HUES48 (cell line): Measurements from ENCODE around the gene ARNT2.

Experiments
- H3K27ac ChIP-seq: one replicate; pipeline ENCODE4 v1.7.0; 2013; ENCODE audit warnings: low read depth, low read length, inconsistent platforms
- H3K27me3 ChIP-seq: 2 replicates; pipeline ENCODE4 v1.6.1; 2013; ENCODE audit warnings: mild to moderate bottlenecking, low read length; ENCODE audit not compliant: control insufficient read depth, insufficient read depth
- H3K36me3 ChIP-seq: 2 replicates; pipeline ENCODE4 v1.6.1; 2013; ENCODE audit warnings: low read length; ENCODE audit not compliant: control insufficient read depth, insufficient read depth
- H3K4me1 ChIP-seq: 2 replicates; pipeline ENCODE4 v1.6.1; 2013; ENCODE audit warnings: mild to moderate bottlenecking, low read length; ENCODE audit not compliant: control insufficient read depth, insufficient read depth
- H3K4me3 ChIP-seq: 2 replicates; pipeline ENCODE4 v1.5.1; 2013; ENCODE audit warnings: mild to moderate bottlenecking, low read depth, low read length
- H3K9ac ChIP-seq: 2 replicates; pipeline ENCODE4 v1.6.1; 2013; ENCODE audit warnings: mild to moderate bottlenecking, low read depth, low read length, moderate library complexity
- H3K9me3 ChIP-seq: 2 replicates; pipeline ENCODE4 v1.6.1; 2013; ENCODE audit warnings: low read length; ENCODE audit not compliant: control insufficient read depth, insufficient read depth

ARNT2 gene

DNA sequence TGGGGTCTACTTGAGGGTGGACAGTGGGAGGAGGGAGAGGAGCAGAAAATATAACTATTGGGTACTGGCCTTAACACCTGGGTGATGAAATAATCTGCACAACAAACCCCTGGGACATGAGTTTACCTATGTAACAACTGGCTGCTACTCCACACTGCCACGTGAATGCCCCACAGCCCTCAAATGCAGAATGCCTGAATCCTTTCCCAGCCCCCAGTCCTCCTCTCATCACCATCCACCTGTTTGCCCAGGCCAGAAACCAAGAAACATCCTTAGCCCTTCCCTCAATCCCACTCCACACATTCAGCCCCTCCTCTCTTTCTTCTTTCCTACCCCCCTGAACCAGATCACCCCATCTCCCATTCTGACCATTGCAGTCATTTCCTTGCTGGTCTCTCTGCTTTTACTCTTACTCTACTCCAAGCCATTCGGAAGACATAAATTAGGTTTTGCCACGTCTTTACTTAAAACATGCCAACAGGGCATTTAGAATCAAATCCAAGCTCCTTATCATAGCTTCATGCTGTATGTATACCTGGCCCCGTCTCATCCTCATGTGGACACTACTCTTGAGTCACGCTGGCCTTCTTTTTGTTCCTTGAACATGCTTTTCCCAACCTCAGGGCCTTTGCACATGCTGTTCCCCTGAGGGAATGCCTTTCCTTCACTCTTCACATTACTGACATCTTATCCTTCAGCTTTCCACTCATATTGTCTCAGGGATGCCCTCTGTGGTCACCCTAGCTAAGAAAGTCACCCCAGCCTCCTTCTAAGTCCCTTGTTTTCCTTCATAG, 153.5 kb downstream of the ARNT2 start:
- H3K36me3 ChIP-seq = peaks cover 6% of the 10 kb centered on the region
- no peaks in the 10 kb centered on the region for H3K27me3 ChIP-seq
- H3K27ac ChIP-seq = no peak overlapping the region
- H3K9ac ChIP-seq = no peak overlapping the region
- no peak overlapping the region for H3K4me3 ChIP-seq
- no peaks in the 10 kb centered on the region for H3K9me3 ChIP-seq
- H3K4me1 ChIP-seq = no peaks in the 10 kb centered on the region

DNA sequence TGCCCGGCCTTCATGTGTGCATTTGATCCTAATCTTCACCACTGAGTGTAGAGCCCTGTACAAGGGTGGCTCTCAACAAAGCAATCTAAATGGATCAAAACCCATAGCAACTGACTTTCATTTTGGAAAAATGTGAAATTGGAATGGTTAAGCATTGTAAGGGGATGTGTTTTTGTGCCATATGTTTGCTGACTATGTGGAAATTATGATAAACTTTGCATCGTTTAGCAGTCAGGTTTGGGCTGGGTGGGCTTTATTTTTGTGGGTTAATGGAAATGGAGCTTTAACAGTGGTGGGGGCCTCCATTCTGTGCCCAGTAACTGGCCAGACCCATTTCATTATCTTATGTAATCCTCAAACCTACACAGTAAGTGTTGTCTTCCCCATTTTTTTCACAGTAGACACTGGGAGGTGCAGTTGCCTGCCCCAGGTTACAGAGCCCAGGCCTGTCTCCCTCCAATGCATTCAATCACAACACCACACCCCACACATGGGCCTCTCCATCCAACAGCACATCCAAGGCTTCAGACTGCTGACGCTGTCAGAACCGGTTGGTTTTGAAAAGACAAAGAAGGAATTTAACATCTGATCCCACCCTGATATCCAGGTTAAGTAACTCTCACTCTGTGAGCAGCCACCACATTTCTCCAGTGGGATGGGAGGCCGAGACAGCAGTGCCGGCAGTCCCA, 154.6 kb downstream of the ARNT2 start:
- Histone ChIP-seq H3K27me3 (no peaks in the 10 kb centered on the region), H3K36me3 (peaks cover 11% of the 10 kb centered on the region), H3K9ac (no peak overlapping the region), H3K4me3 (no peak overlapping the region), H3K9me3 (no peaks in the 10 kb centered on the region), H3K27ac (no peak overlapping the region), H3K4me1 (no peaks in the 10 kb centered on the region)

DNA sequence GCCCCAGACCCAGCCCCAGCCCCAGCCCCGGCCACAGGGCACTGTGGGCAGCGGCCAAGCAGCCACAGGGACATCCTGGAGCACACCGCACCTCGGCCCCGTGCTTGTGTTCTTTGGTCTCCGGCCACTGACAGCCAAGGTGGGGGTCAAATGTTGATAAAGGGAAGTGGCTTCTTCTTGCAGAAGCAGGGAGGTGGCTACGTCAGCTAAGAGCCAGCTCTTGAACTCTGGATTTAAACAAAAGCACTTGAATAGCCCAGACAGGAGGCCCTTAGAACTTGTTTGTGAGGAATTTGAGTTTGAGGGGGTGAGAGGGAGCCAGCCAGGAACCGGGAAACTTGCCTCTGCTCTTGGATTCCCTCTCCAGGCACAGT, 155.1 kb downstream of the ARNT2 start:
- Histone ChIP-seq H3K9me3 (no peaks in the 10 kb centered on the region), H3K36me3 (peaks cover 14% of the 10 kb centered on the region), H3K4me1 (no peaks in the 10 kb centered on the region), H3K9ac (no peak overlapping the region), H3K27me3 (no peaks in the 10 kb centered on the region), H3K27ac (no peak overlapping the region), H3K4me3 (no peak overlapping the region)

DNA sequence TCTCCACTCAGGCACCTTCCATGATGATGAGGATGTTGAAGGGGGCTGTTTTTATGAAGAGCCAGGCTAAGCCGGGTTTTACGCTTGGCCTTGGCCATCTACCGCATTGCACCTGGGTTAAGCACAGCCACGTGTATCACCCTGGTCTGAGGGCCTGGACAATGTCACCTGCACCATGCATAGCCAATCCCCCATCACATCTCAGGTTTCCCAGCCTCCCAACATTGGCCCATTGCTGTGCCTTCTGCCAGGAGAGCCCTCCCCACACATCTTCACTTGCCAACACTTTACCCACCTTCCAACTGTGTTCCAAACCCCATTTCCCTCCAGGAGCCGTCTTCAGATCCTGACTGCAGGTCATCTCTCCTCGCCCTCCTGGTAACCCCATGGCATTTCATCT, 155.6 kb downstream of the ARNT2 start:
- Histone ChIP-seq H3K4me3 (no peak overlapping the region), H3K9me3 (no peaks in the 10 kb centered on the region), H3K27me3 (no peaks in the 10 kb centered on the region), H3K36me3 (peaks cover 14% of the 10 kb centered on the region), H3K27ac (no peak overlapping the region), H3K4me1 (no peaks in the 10 kb centered on the region), H3K9ac (no peak overlapping the region)

DNA sequence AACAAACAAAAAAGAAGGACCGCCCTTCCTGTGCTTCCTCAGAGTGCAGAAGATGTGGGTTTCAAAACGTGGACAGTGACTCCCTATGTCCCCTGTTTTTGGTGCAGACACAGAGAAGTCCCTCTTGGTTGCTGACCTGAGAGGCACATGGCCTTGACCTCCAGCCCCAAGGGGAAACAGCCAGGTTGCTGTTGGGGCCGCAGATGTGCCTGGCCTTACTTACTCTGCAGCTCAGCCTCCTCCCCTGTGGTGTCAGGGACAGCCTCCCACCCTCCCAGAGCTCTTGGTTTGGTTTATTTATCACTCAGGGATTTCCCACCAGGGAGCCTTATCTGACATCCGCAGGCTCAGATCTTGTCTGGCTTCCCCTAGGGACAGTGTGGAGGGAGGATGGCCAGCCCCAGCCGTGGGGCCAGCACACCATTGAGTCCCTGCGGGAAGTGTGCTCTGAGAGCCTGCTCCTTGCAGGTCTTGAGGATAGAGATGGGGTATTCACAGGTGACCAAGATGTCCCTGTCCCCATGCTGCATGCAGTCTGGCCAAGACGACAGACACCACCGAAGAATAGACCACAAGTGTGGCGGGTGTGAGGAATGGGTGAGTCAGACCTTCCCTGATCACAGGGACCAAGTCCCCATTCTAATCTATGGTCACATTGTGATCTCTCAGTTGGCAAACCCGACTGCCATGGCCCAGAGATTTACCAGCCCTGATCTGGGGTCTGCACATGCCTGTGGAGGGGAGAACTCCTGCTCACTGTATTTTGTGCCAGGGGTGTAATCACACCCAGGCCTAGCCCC, 156.6 kb downstream of the ARNT2 start:
- H3K9me3 ChIP-seq = no peaks in the 10 kb centered on the region
- H3K4me3 ChIP-seq = no peak overlapping the region
- H3K36me3 ChIP-seq = peaks cover 8% of the 10 kb centered on the region; the same call in 1 of the 2 replicates
- no peaks in the 10 kb centered on the region for H3K27me3 ChIP-seq
- no peak overlapping the region for H3K9ac ChIP-seq
- no peak overlapping the region for H3K27ac ChIP-seq
- no peaks in the 10 kb centered on the region for H3K4me1 ChIP-seq

DNA sequence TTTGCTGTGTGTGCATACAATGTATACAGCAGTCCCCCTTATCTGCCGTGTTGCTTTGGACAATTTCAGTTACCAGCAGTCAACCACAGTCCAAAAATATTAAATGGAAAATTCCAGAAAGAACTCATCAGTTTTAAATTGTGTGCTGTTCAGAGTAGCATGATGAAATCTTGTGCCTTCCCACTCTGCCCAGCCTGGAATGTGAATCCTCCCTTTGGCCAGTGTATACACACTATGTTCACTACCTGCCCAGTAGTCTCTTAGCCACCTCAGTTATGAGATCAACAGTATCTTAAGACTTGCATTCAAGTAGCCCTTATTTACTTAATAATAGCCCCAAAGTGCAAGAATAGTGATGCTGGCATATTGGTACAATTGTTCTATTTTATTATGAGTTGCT, 157.3 kb downstream of the ARNT2 start:
- no peaks in the 10 kb centered on the region for H3K27me3 ChIP-seq
- H3K4me1 ChIP-seq = no peaks in the 10 kb centered on the region
- H3K27ac ChIP-seq = no peak overlapping the region
- H3K9ac ChIP-seq = no peak overlapping the region
- peaks cover 8% of the 10 kb centered on the region; the same call in 1 of the 2 replicates for H3K36me3 ChIP-seq
- no peaks in the 10 kb centered on the region for H3K9me3 ChIP-seq
- H3K4me3 ChIP-seq = no peak overlapping the region

DNA sequence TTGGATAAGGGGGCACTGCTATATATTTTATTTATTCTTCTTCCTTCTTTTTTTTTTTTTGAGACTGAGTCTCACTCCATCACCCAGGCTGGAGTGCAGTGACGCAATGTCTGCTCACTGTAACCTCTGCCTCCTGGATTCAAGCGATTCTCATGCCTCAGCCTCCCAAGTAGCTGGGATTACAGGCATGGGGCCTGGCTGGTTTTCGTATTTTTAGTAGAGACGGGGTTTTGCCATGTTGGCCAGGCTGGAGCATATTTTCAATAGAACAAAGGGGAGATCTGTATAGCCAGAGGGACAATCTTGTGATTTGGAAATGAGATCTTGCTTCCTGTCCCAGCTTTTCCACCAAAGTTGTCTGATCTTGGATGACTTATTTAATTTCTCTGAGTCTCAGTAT, 157.9 kb downstream of the ARNT2 start:
- no peaks in the 10 kb centered on the region for H3K27me3 ChIP-seq
- no peak overlapping the region for H3K27ac ChIP-seq
- H3K9me3 ChIP-seq = no peaks in the 10 kb centered on the region

DNA sequence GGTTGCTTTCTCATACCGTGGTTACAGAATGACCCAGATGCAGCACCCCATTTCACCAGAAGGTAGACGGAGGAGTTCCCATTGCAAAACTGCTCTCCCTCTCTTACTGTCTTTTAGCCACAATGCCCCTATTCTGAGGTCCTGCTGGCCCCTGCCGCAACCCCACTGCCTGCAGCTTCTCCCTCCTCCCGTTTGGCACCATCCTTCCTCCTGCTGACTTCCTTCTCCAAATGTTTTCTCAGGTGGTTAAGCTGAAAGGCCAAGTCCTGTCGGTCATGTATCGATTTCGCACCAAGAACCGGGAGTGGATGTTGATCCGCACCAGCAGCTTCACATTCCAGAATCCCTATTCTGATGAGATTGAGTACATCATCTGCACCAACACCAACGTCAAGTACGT, 158.7 kb downstream of the ARNT2 start:
- no peak overlapping the region for H3K4me3 ChIP-seq
- H3K27me3 ChIP-seq = no peaks in the 10 kb centered on the region
- no peak overlapping the region for H3K9ac ChIP-seq
- peaks cover 6% of the 10 kb centered on the region for H3K4me1 ChIP-seq
- peaks cover 8% of the 10 kb centered on the region; the same call in 1 of the 2 replicates for H3K36me3 ChIP-seq
- no peak overlapping the region for H3K27ac ChIP-seq
- H3K9me3 ChIP-seq = no peaks in the 10 kb centered on the region

More for the DNA sequence above, 157.9 kb downstream of the ARNT2 start:
- no peak overlapping the region for H3K4me3 ChIP-seq
- no peaks in the 10 kb centered on the region for H3K4me1 ChIP-seq
- peaks cover 8% of the 10 kb centered on the region; the same call in 1 of the 2 replicates for H3K36me3 ChIP-seq
- H3K9ac ChIP-seq = no peak overlapping the region

DNA sequence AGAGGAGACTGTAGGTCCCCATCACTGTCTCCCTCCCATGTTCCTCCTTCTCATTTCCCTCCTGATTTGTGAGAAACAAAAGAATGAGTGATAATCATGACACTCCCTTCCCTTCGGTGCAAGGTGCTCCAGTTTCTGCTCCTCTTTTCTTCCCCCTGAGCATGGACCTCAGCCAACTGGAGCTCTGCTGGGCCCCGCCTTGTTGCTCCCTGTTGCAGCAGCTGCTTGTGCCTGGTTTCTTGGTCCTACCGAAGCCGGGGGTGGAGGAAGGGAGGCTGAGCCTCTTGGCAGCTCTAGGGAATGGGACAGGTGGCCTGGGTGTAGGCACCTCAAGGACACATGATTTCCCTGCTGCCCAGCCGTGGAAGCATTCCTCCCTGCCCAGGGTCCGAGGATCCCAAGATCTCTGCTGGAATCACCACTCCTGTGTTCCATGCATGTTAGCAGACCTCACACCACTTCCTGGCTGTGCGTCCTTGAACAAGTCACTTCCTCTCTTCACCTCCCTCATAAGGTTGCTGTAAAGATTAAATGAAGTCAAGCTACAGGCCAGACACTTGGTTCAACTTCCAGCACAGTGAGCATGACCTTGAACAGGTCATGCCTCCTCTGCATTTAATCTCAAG, 159.3 kb downstream of the ARNT2 start:
- no peaks in the 10 kb centered on the region for H3K9me3 ChIP-seq
- no peaks in the 10 kb centered on the region for H3K27me3 ChIP-seq
- peaks cover 12% of the 10 kb centered on the region for H3K4me1 ChIP-seq
- H3K4me3 ChIP-seq = no peak overlapping the region
- H3K9ac ChIP-seq = no peak overlapping the region
- no peak overlapping the region for H3K27ac ChIP-seq
- peaks cover 8% of the 10 kb centered on the region; the same call in 1 of the 2 replicates for H3K36me3 ChIP-seq

DNA sequence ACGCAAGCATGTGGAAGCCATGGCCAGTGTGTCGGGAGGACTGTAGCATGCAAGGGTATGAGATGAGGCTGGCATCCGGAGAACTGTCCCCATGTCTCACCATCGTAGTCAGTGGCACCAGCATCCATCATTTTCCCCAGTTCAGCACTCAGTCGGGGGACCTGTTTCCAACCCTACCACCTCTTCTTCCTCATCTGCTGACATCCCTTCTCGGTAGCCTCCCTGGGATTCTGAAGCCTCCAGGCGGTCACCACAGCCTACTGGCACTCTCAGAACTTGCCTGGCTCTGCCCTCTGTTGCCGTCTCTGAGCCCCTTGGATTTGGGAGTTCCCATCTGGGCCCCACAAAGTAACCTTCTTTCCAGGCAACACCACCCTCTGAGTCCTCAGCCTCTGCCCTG, 159.9 kb downstream of the ARNT2 start:
- H3K27me3 ChIP-seq = no peaks in the 10 kb centered on the region
- no peak overlapping the region for H3K27ac ChIP-seq
- H3K4me1 ChIP-seq = peaks cover 15% of the 10 kb centered on the region
- peaks cover 8% of the 10 kb centered on the region; the same call in 1 of the 2 replicates for H3K36me3 ChIP-seq
- no peak overlapping the region for H3K9ac ChIP-seq
- H3K4me3 ChIP-seq = no peak overlapping the region
- H3K9me3 ChIP-seq = no peaks in the 10 kb centered on the region
